ENCODE data around the gene RFC5. TPM values are rescaled to one million over a fixed set of nuclear protein-coding genes. Genes with fewer than 3 reads are reported as not detected.
"Not testable (repeated sequence)": the region's sequence is repeated elsewhere in the genome, so short reads cannot be mapped to it uniquely, and the experiment has no call there.

Gene RFC5
- polyA plus RNA-seq, 3 donors: 35.7 to 40.8 (median 37.6) TPM

- DNase-seq (ENCODE audit: extremely low read depth in 1 of 11, low read depth in 9 of 11, low spot score in 4 of 11): peak in 7 of 11 donors; percentile 38 to 55 (median 48)
Measured at GRCh38 chr12:118061011-118061872, 44.7 kb downstream of the RFC5 start, which contains the start of gene WSB2. Gene WSB2 (minus strand): TSS chr12:118061179. CDS start chr12:118061048, 131 bp downstream.

GRCh38 chr12:118061873-118062843 is 45.7 kb downstream of the RFC5 start:
- peak in 7 of 11 donors; percentile 19 to 47 (median 41) for DNase-seq (ENCODE audit: extremely low read depth in 1 of 11, low read depth in 9 of 11, low spot score in 4 of 11)

GRCh38 chr12:118063576-118064391 is 47.3 kb downstream of the RFC5 start:
- no peak for DNase-seq (ENCODE audit: extremely low read depth in 1 of 11, low read depth in 9 of 11, low spot score in 4 of 11)

- DNase-seq (ENCODE audit: extremely low read depth in 1 of 11, low read depth in 9 of 11, low spot score in 4 of 11): no peak
Measured at GRCh38 chr12:118064608-118065007, 48.1 kb downstream of the RFC5 start.

GRCh38 chr12:118065380-118065779 is 48.9 kb downstream of the RFC5 start:
- DNase-seq (ENCODE audit: extremely low read depth in 1 of 11, low read depth in 9 of 11, low spot score in 4 of 11): no peak

- DNase-seq (ENCODE audit: extremely low read depth in 1 of 11, low read depth in 9 of 11, low spot score in 4 of 11): no peak
Measured at GRCh38 chr12:118068445-118068844, 51.9 kb downstream of the RFC5 start.

- no peak for DNase-seq (ENCODE audit: extremely low read depth in 1 of 11, low read depth in 9 of 11, low spot score in 4 of 11)
Measured at GRCh38 chr12:118070650-118071049, 54.1 kb downstream of the RFC5 start.

GRCh38 chr12:118073768-118074167 is 57.3 kb downstream of the RFC5 start:
- DNase-seq (ENCODE audit: extremely low read depth in 1 of 11, low read depth in 9 of 11, low spot score in 4 of 11): no peak

GRCh38 chr12:118081521-118081920 is 65.0 kb downstream of the RFC5 start:
- not testable (repeated sequence) for DNase-seq (ENCODE audit: extremely low read depth in 1 of 11, low read depth in 9 of 11, low spot score in 4 of 11)

Other genes with a start within 250 kb of the RFC5 start
- gene KSR2, start 47.7 kb upstream of the RFC5 start, polyA plus RNA-seq (ENCODE audit: insufficient read length in 3 of 3): under 1 TPM; 0.88 to 0.98 (median 0.95) TPM
- 10 to 100 TPM; 46.3 to 51.8 (median 48.2) TPM for gene WSB2, start 44.5 kb downstream of the RFC5 start, polyA plus RNA-seq (ENCODE audit: insufficient read length in 3 of 3)
- 10 to 100 TPM; 21.5 to 33.0 (median 24.1) TPM for gene VSIG10, start 87.3 kb downstream of the RFC5 start, polyA plus RNA-seq (ENCODE audit: insufficient read length in 3 of 3)
- 100 to 1,000 TPM; 295 to 316 (median 310) TPM for gene PEBP1, start 119.4 kb downstream of the RFC5 start, polyA plus RNA-seq (ENCODE audit: insufficient read length in 3 of 3)